Aorta (tissue), 5 donors: Measurements from ENCODE around the gene STARD4. TPM values are rescaled to one million over a fixed set of nuclear protein-coding genes. Genes with fewer than 3 reads are reported as not detected.

Experiments
- ATAC-seq: fragments of 200-7000 bp; cut with Tn5 transposase; one replicate; pipeline ENCODE4 v1.9.1; 2022; ENCODE audit warnings: moderate library complexity; ENCODE audit not compliant: low FRiP score
- DNase-seq, 2 donors: peaks; one replicate each; pipeline ENCODE4 v3.0.0-alpha.2; 2020
- H3K27ac ChIP-seq, 2 donors: one replicate each; pipeline ENCODE4 v1.5.1; 2013; ENCODE audit warnings: low read length in 2 of 2, mild to moderate bottlenecking in 2 of 2, moderate library complexity in 2 of 2, control low read depth in 1 of 2, inconsistent platforms in 1 of 2, low read depth in 1 of 2
- H3K27me3 ChIP-seq, 2 donors: one replicate each; pipeline ENCODE4 v1.6.1; 2013; ENCODE audit warnings: control low read depth in 1 of 2, low read length in 1 of 2, mild to moderate bottlenecking in 1 of 2, moderate library complexity in 1 of 2; ENCODE audit not compliant: insufficient read depth in 2 of 2, control insufficient read depth in 1 of 2
- H3K36me3 ChIP-seq, 2 donors: one replicate each; pipeline ENCODE4 v1.6.1; 2013; ENCODE audit warnings: control low read depth in 1 of 2, low read length in 1 of 2, mild to moderate bottlenecking in 1 of 2; ENCODE audit not compliant: insufficient read depth in 2 of 2, control insufficient read depth in 1 of 2
- H3K4me1 ChIP-seq, 2 donors: one replicate each; pipeline ENCODE4 v1.6.1; 2013; ENCODE audit warnings: low read length in 2 of 2, control low read depth in 1 of 2, mild to moderate bottlenecking in 1 of 2, moderate library complexity in 1 of 2; ENCODE audit not compliant: insufficient read depth in 2 of 2, control insufficient read depth in 1 of 2
- H3K4me3 ChIP-seq, 2 donors: one replicate each; pipeline ENCODE4 v1.5.1; 2013; ENCODE audit warnings: low read length in 2 of 2, control low read depth in 1 of 2, mild to moderate bottlenecking in 1 of 2
- H3K9me3 ChIP-seq: one replicate; pipeline ENCODE4 v1.6.1; 2013; ENCODE audit warnings: mild to moderate bottlenecking, low read length; ENCODE audit not compliant: control insufficient read depth
- WGBS, 2 donors: extraction: QIAGEN DNeasy Blood & Tissue Kit; methylation state at CpG; one replicate each; pipeline ENCODE4 v1.1.7; 2013; 5-methylcytosine and 5-hydroxymethylcytosine counted together
- intact Hi-C, 2 donors: fragments of 100-400 bp; cut with DNase I; formaldehyde crosslinking; loops; one replicate each; pipeline versions ENCODE4 v1.14.2 to v1.15.0; 2022
- polyA plus RNA-seq, 2 donors: library from polyadenylated mRNA; stranded (reverse); fragments of 200-250 nt; gene quantifications; one replicate each; pipeline ENCODE4 v1.2.3, GENCODE V29; 2013
- total RNA-seq, 2 donors: library from RNA; stranded (reverse); fragmentation: NEBNext Ultra II Directional; extraction: Animal tissue kit (Norgen Biotek cat#: 25700); gene quantifications; one replicate each; pipeline ENCODE4 v1.2.1, GENCODE V29; 2021
- donor health status: healthy with polysubstance abuse.
- donor health status: Bipolar disorder and iron deficiency.
- donor health status: DM: no; HTN: no; CAD: no.
- donor health status: DM: no; HTN: no; CAD: no.
- donor health status: DM: yes; HTN: yes; CAD: no.

Gene STARD4
- total and polyA plus RNA-seq, 4 donors = 2.3 to 16.8 (median 10.5) TPM

DNA sequence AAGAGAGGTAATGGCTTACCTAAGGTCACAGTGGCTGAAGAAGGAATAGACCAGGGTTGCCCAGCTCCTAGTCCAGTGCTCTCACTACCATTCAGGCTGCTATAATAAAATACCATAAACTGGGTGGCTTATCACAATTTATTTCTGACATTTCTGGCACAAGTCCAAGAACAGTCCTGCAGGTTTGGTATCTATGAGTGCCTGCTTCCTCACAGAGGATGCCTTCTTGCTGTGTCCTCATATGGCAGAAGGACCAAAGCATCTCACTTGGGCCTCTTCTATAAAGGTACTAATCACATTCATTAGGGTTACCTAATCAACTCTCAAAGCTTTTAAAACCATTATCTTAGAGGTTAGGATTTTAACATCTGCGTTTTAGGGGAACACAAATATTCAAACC lies 17.2 kb downstream of the STARD4 start:
- no peaks in the 10 kb centered on the region for H3K9me3 ChIP-seq
- DNase-seq (no peak), ATAC-seq (no peak)
- H3K27ac ChIP-seq = no peak overlapping the region
- no peaks in the 10 kb centered on the region for H3K27me3 ChIP-seq
- H3K4me1 ChIP-seq = no peaks in the 10 kb centered on the region
- peaks cover 0 to 2% of the 10 kb centered on the region in 2 donors for H3K36me3 ChIP-seq
- 93% methylated on average over 1 of the region's 1 CpG for WGBS, 2 donors
- intact Hi-C loops = no loop called here
- no peak overlapping the region for H3K4me3 ChIP-seq

- Histone ChIP-seq H3K36me3 (peaks cover 0 to 2% of the 10 kb centered on the region in 2 donors), H3K4me3 (no peak overlapping the region), H3K27ac (no peak overlapping the region), H3K9me3 (no peaks in the 10 kb centered on the region), H3K4me1 (no peaks in the 10 kb centered on the region), H3K27me3 (no peaks in the 10 kb centered on the region)
- DNase-seq (no peak), ATAC-seq (no peak)
- WGBS, 2 donors = 94 to 96% methylated on average over 2 of the region's 2 CpGs
- intact Hi-C loops = no loop called here
Measured at GRCh38 chr5:111494355-111494999, 17.9 kb downstream of the STARD4 start.

DNA sequence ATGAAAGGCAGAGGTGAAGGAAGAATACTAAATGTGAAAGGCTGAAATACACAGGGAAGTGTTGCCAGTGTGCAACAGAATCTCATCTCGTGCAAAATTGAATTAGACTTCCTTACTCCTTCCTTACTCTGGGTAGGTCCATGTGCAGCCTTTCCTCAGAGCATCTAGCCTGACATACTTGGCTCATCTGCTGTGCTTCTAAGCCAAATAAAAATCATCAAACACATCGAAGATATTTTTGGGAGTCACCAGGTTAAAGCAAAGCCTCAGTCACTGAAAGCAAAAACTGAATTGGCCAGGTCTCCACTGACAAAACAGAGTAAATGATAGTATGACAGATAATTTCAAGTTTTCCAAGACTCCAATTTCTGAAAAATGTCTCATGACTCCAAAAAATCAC lies 19.3 kb downstream of the STARD4 start:
- Histone ChIP-seq H3K9me3 (no peaks in the 10 kb centered on the region), H3K4me1 (no peaks in the 10 kb centered on the region), H3K4me3 (no peak overlapping the region), H3K27me3 (no peaks in the 10 kb centered on the region), H3K36me3 (no peaks in the 10 kb centered on the region), H3K27ac (no peak overlapping the region)
- DNase-seq = no peak
- no peak for ATAC-seq
- intact Hi-C loops = no loop called here
- WGBS, 2 donors = 74 to 77% methylated on average over 2 of the region's 2 CpGs

- no peaks in the 10 kb centered on the region for H3K36me3 ChIP-seq
- H3K9me3 ChIP-seq = no peaks in the 10 kb centered on the region
- no peak overlapping the region for H3K4me3 ChIP-seq
- intact Hi-C loops = no loop called here
- no peaks in the 10 kb centered on the region for H3K4me1 ChIP-seq
- ATAC-seq (no peak), DNase-seq (no peak)
- H3K27ac ChIP-seq = no peak overlapping the region
- no peaks in the 10 kb centered on the region for H3K27me3 ChIP-seq
Measured at GRCh38 chr5:111488353-111488752, 24.0 kb downstream of the STARD4 start.

DNA sequence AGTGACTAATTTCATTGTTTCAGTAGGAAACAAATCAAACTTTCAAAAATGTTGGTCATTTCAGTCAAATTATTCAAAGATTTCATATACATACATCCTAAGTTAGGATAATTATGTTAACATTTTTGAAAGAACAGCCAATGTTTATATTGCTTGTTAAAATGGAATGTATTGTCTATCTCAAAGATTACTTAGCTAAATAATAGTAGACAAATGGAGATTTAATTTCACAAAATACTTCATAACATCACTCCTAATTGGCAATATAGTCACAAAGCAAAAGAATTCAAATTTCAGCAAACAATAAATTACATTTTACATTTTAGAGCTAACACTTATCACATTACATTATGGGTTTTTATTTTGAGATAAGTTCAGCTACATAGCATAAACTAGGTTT lies 25.4 kb downstream of the STARD4 start:
- ATAC-seq = no peak
- no peak overlapping the region for H3K27ac ChIP-seq
- no peaks in the 10 kb centered on the region for H3K27me3 ChIP-seq
- intact Hi-C loops = no loop called here
- DNase-seq = no peak
- no peaks in the 10 kb centered on the region for H3K4me1 ChIP-seq
- H3K36me3 ChIP-seq = no peaks in the 10 kb centered on the region
- H3K4me3 ChIP-seq = no peak overlapping the region
- H3K9me3 ChIP-seq = no peaks in the 10 kb centered on the region

DNA sequence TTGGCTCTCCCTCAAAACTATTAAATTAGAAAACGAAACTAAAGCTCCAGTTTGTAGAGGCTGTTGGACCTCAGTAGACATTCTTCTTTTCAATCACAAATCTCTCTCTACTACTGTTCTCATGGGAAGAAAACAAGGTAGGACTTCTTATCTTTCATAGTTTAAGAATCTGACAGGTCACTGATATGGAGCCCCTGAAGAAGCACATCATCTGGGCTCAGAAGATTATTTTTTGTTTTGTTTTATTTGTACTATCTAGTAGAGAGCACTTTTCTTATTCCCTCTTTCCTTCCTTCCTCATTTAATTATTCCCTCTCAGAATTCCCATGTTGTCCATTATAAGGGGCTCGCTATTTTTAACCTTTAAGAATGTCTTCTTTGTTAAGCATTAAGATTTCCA lies 26.3 kb downstream of the STARD4 start:
- H3K27me3 ChIP-seq = no peaks in the 10 kb centered on the region
- ATAC-seq = no peak
- no peaks in the 10 kb centered on the region for H3K9me3 ChIP-seq
- no peak overlapping the region for H3K4me3 ChIP-seq
- H3K27ac ChIP-seq = no peak overlapping the region
- intact Hi-C loops = no loop called here
- H3K4me1 ChIP-seq = no peaks in the 10 kb centered on the region
- WGBS, 2 donors = 53 to 54% methylated on average over 2 of the region's 2 CpGs
- H3K36me3 ChIP-seq = no peaks in the 10 kb centered on the region
- DNase-seq = no peak

DNA sequence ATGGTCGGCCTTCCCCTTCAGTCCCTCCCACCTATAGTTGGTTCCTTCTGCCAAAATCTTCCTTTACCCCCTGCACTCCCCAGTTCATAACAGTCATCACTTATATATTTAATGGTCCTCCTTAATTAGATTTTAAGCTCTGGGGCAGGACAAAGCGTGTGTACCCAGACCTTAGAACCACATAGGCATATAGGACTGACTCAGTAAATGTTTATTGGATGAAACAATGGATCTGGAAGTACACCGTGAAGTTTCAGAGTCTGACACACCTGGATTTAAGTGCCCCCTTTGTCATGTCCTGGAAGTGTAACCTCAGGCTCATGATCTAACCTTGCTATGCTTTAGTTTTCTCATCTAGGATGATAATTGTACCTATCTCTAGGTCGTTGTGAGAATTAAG lies 32.0 kb downstream of the STARD4 start:
- no peaks in the 10 kb centered on the region for H3K27me3 ChIP-seq
- no peaks in the 10 kb centered on the region for H3K4me1 ChIP-seq
- H3K36me3 ChIP-seq = no peaks in the 10 kb centered on the region
- no peak overlapping the region for H3K4me3 ChIP-seq
- no peak overlapping the region for H3K27ac ChIP-seq
- intact Hi-C loops = no loop called here
- no peaks in the 10 kb centered on the region for H3K9me3 ChIP-seq
- ATAC-seq = no peak
- DNase-seq = no peak
- 59 to 64% methylated on average over 4 of the region's 4 CpGs for WGBS, 2 donors

DNA sequence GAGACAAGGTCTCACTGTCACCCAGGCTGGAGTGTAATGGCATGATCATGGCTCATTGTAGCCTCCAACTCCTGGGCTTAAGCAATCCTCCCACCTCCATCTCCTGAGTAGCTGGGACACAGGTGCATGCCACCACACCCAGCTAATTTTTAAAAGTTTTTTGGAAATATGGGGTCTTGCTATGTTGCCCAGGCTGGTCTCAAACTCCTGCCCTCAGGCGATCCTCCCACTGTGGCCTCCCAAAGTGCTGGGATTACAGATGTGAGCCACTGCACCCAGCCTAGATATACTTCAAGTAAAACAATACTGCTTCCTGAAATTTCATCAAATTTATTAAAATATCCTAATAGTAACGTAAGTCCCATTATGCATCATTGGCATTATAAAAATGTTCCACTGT lies 33.4 kb downstream of the STARD4 start:
- Histone ChIP-seq H3K27me3 (no peaks in the 10 kb centered on the region), H3K4me1 (no peaks in the 10 kb centered on the region), H3K36me3 (no peaks in the 10 kb centered on the region), H3K4me3 (no peak overlapping the region), H3K9me3 (no peaks in the 10 kb centered on the region), H3K27ac (no peak overlapping the region)
- DNase-seq (no peak), ATAC-seq (no peak)
- 91 to 92% methylated on average over 2 of the region's 2 CpGs for WGBS, 2 donors
- intact Hi-C loops = no loop called here

GRCh38 chr5:111478266-111478665 lies 34.1 kb downstream of the STARD4 start:
- Histone ChIP-seq H3K27me3 (no peaks in the 10 kb centered on the region), H3K4me1 (no peaks in the 10 kb centered on the region), H3K4me3 (no peak overlapping the region), H3K9me3 (no peaks in the 10 kb centered on the region), H3K27ac (no peak overlapping the region), H3K36me3 (no peaks in the 10 kb centered on the region)
- intact Hi-C loops = no loop called here
- WGBS, 2 donors = 87 to 88% methylated on average over 1 of the region's 1 CpG
- no peak for ATAC-seq
- DNase-seq = no peak
